HepG2 (cell line): ENCODE data around the gene CIART. TPM values are rescaled to one million over a fixed set of nuclear protein-coding genes. Genes with fewer than 3 reads are reported as not detected.

Experiments
- CHCHD3 ChIP-seq: sonication (generic); formaldehyde crosslinking; IDR thresholded peaks from 2 replicates; pipeline ENCODE4 v1.8.0; 2022; ENCODE audit warnings: mild to moderate bottlenecking, missing genetic modification reagents, moderate library complexity
- FOXM1 ChIP-seq: sonication (generic); formaldehyde crosslinking; IDR thresholded peaks from 2 replicates; pipeline ENCODE4 v1.5.0; 2020; ENCODE audit warnings: missing genetic modification reagents
- FOXO1 ChIP-seq: sonication (generic); formaldehyde crosslinking; IDR thresholded peaks from 2 replicates; pipeline ENCODE4 v1.4.0; 2020; ENCODE audit warnings: missing genetic modification reagents
- HNRNPUL1 ChIP-seq: fragments of 200-400 bp; formaldehyde crosslinking; IDR thresholded peaks from 2 replicates; pipeline ENCODE4 v1.6.1; 2017; ENCODE audit warnings: low read depth, mild to moderate bottlenecking, low read length, moderate library complexity
- HOXA3 ChIP-seq: sonication (generic); formaldehyde crosslinking; IDR thresholded peaks from 2 replicates; pipeline ENCODE4 v1.5.0; 2020; ENCODE audit warnings: missing genetic modification reagents
- MTF2 ChIP-seq: sonication (generic); formaldehyde crosslinking; IDR thresholded peaks from 2 replicates; pipeline ENCODE4 v1.5.0; 2020; ENCODE audit warnings: missing genetic modification reagents, borderline replicate concordance
- POLR2AphosphoS2 ChIP-seq: IDR thresholded peaks from 2 replicates; pipeline ENCODE4 v1.6.1; 2011; ENCODE audit warnings: low read depth, low read length, improper control_type of control experiment
- REL ChIP-seq: sonication (generic); formaldehyde crosslinking; conservative IDR thresholded peaks from 2 replicates; pipeline ENCODE4 v1.8.0; 2022; ENCODE audit warnings: mild to moderate bottlenecking, missing genetic modification reagents, moderate library complexity
- SP1 ChIP-seq, 2 experiments: fragments of 450-650 bp in 1 of 2; sonication (generic) in 1 of 2; formaldehyde crosslinking in 1 of 2; IDR thresholded peaks; 2 replicates each; pipeline versions ENCODE4 v1.4.0 to v1.6.1; 2016 to 2020; ENCODE audit warnings: missing genetic modification reagents in 1 of 2
- SPEN ChIP-seq: sonication (generic); formaldehyde crosslinking; IDR thresholded peaks from 2 replicates; pipeline ENCODE4 v1.5.1; 2020; ENCODE audit warnings: low read depth, mild to moderate bottlenecking, missing genetic modification reagents
- YY1 ChIP-seq: IDR thresholded peaks from 2 replicates; pipeline ENCODE4 v1.6.1; 2011; ENCODE audit warnings: low read length, low read depth, moderate library complexity, mild to moderate bottlenecking; ENCODE audit not compliant: insufficient read depth, insufficient replicate concordance
- ZBTB20 ChIP-seq: sonication (generic); formaldehyde crosslinking; IDR thresholded peaks from 2 replicates; pipeline ENCODE4 v1.8.1; 2023; ENCODE audit warnings: missing genetic modification reagents, low read depth, mild to moderate bottlenecking, borderline replicate concordance
- ZFP82 ChIP-seq: sonication (generic); formaldehyde crosslinking; IDR thresholded peaks from 2 replicates; pipeline ENCODE4 v1.5.1; 2020; ENCODE audit warnings: mild to moderate bottlenecking, missing genetic modification reagents, borderline replicate concordance
- ZNF136 ChIP-seq: sonication (generic); formaldehyde crosslinking; IDR thresholded peaks from 2 replicates; pipeline ENCODE4 v1.8.1; 2022; ENCODE audit warnings: low read depth, mild to moderate bottlenecking, moderate library complexity, missing genetic modification reagents
- ZNF335 ChIP-seq: sonication (generic); formaldehyde crosslinking; IDR thresholded peaks from 2 replicates; pipeline ENCODE4 v1.4.0; 2020; ENCODE audit warnings: missing genetic modification reagents
- ZNF569 ChIP-seq: sonication (generic); formaldehyde crosslinking; IDR thresholded peaks from 2 replicates; pipeline ENCODE4 v1.5.0; 2020; ENCODE audit warnings: mild to moderate bottlenecking, missing genetic modification reagents, moderate library complexity, borderline replicate concordance
- ZNF619 ChIP-seq: sonication (generic); formaldehyde crosslinking; IDR thresholded peaks from 2 replicates; pipeline ENCODE4 v1.4.0; 2020; ENCODE audit warnings: mild to moderate bottlenecking, missing genetic modification reagents
- ZNF652 ChIP-seq: IDR thresholded peaks from 2 replicates; pipeline ENCODE4 v1.6.1; 2016; ENCODE audit warnings: low read depth, borderline replicate concordance
- polyA plus RNA-seq, 8 experiments: library from polyadenylated mRNA; depleted of rRNA in 3 of 8; stranded (reverse) in 7 of 8; unstranded in 1 of 8; fragments of >200 nt; fragmentation: Illumina TruSeq in 4 of 8; extraction: Trizol in 4 of 8; gene quantifications; 2 replicates each; pipeline versions ENCODE4 v1.2.1 to v1.2.3, GENCODE V29; 2011 to 2016; ENCODE audit warnings: low read depth in 4 of 8, missing spikeins in 1 of 8, mixed read lengths in 1 of 8; ENCODE audit not compliant: insufficient read depth in 1 of 8
- total RNA-seq, 5 experiments: library from RNA; depleted of rRNA; stranded (reverse); fragments of >200 nt; fragmentation: Illumina TruSeq; extraction: Trizol; gene quantifications; 2 replicates each; pipeline ENCODE4 v1.2.3, GENCODE V29; 2016; ENCODE audit warnings: low read depth in 1 of 5
- TF ChIP-seq, protein P1 (sequence below): sonication (generic); formaldehyde crosslinking; IDR thresholded peaks from 2 replicates; pipeline ENCODE4 v1.5.0; 2020; ENCODE audit warnings: missing genetic modification reagents, mild to moderate bottlenecking, borderline replicate concordance
- TF ChIP-seq, protein P2 (sequence below): sonication (generic); formaldehyde crosslinking; IDR thresholded peaks from 2 replicates; pipeline ENCODE4 v1.5.1; 2020; ENCODE audit warnings: mild to moderate bottlenecking, missing genetic modification reagents, borderline replicate concordance

Gene CIART
- total and polyA plus RNA-seq, 2 of the 13 experiments (the other 11 are each of a cell fraction or from before 2014, with no cell fraction given), result 0.58 TPM; not detected in 1

DNA sequence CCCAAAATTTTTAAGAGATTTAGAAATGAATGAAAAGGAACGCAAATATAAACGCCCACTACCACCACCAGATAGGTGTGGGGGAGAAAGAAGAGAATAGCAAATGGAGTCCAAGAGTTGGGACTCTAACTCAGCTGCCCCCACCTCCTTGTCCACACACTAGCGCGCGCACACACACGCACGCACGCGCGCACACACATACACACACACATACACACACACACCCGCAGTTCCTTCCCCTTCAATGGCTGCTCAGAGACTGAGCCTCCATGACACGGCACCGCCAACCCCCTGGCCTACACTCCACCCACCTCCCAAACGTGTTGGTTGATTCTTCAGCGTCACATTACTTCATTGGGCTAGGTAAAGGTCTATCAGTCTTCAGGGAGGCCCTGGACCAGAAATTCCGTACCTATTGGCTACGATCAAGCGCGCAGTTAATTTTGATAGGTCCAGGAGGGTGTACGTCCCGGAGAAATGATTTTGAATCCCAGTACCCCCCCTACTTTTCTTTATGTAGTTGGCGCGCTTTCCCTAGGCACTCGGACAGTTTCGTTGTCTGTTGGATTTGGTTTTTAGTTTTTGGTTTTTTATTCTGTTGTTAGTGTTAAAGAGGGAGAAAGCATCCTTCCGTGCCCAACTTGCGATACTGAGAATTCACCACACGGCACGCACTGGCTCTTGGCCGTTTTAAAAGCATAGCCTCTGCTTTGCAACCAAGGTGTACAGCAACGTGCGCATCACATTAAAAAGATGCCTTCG is 46.3 kb upstream of the CIART start, which contains the start of gene ANP32E (continued):
- peak; percentile 88 for TF ChIP-seq ZNF335 (CRISPR knock-in tag)
- TF ChIP-seq FOXM1 (CRISPR knock-in tag), result no peak
- TF ChIP-seq REL, result peak; percentile 88; the same call in 1 of the 2 replicates
- TF ChIP-seq, protein P1, sequence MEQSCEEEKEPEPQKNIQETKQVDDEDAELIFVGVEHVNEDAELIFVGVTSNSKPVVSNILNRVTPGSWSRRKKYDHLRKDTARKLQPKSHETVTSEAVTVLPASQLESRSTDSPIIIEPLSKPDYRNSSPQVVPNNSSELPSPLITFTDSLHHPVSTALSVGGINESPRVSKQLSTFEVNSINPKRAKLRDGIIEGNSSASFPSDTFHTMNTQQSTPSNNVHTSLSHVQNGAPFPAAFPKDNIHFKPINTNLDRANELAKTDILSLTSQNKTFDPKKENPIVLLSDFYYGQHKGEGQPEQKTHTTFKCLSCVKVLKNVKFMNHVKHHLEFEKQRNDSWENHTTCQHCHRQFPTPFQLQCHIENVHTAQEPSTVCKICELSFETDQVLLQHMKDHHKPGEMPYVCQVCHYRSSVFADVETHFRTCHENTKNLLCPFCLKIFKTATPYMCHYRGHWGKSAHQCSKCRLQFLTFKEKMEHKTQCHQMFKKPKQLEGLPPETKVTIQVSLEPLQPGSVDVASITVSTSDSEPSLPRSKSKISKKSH (CRISPR knock-in tag), result peak; percentile 88; the same call in 1 of the 2 replicates
- no peak; the same call in 1 of the 2 replicates for TF ChIP-seq SPEN (CRISPR knock-in tag)
- no peak for TF ChIP-seq ZNF619 (CRISPR knock-in tag)
- peak; percentile 13; the same call in 1 of the 2 replicates for TF ChIP-seq ZBTB20 (CRISPR knock-in tag)
- peak; percentile 89 for TF ChIP-seq YY1
- TF ChIP-seq HNRNPUL1, result no peak
- no peak for TF ChIP-seq SP1 (IDR thresholded peaks at IDR 0.05)
- TF ChIP-seq SP1 (CRISPR knock-in tag; IDR thresholded peaks at IDR 0.05), result peak; percentile 91
- peak; percentile 95 for TF ChIP-seq HOXA3
- 0 out of 2 replicates have a peak, but pooled peaks have one; percentile 33 for TF ChIP-seq MTF2 (CRISPR knock-in tag)
- peak; percentile 30; the same call in 1 of the 2 replicates for TF ChIP-seq CHCHD3 (CRISPR knock-in tag)
- TF ChIP-seq, protein P2, sequence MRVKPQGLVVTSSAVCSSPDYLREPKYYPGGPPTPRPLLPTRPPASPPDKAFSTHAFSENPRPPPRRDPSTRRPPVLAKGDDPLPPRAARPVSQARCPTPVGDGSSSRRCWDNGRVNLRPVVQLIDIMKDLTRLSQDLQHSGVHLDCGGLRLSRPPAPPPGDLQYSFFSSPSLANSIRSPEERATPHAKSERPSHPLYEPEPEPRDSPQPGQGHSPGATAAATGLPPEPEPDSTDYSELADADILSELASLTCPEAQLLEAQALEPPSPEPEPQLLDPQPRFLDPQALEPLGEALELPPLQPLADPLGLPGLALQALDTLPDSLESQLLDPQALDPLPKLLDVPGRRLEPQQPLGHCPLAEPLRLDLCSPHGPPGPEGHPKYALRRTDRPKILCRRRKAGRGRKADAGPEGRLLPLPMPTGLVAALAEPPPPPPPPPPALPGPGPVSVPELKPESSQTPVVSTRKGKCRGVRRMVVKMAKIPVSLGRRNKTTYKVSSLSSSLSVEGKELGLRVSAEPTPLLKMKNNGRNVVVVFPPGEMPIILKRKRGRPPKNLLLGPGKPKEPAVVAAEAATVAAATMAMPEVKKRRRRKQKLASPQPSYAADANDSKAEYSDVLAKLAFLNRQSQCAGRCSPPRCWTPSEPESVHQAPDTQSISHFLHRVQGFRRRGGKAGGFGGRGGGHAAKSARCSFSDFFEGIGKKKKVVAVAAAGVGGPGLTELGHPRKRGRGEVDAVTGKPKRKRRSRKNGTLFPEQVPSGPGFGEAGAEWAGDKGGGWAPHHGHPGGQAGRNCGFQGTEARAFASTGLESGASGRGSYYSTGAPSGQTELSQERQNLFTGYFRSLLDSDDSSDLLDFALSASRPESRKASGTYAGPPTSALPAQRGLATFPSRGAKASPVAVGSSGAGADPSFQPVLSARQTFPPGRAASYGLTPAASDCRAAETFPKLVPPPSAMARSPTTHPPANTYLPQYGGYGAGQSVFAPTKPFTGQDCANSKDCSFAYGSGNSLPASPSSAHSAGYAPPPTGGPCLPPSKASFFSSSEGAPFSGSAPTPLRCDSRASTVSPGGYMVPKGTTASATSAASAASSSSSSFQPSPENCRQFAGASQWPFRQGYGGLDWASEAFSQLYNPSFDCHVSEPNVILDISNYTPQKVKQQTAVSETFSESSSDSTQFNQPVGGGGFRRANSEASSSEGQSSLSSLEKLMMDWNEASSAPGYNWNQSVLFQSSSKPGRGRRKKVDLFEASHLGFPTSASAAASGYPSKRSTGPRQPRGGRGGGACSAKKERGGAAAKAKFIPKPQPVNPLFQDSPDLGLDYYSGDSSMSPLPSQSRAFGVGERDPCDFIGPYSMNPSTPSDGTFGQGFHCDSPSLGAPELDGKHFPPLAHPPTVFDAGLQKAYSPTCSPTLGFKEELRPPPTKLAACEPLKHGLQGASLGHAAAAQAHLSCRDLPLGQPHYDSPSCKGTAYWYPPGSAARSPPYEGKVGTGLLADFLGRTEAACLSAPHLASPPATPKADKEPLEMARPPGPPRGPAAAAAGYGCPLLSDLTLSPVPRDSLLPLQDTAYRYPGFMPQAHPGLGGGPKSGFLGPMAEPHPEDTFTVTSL, result no peak
- TF ChIP-seq FOXO1 (CRISPR knock-in tag), result peak; percentile 54; the same call in 1 of the 2 replicates
- TF ChIP-seq ZNF569 (CRISPR knock-in tag), result no peak
- no peak for TF ChIP-seq ZFP82 (CRISPR knock-in tag)
- no peak for TF ChIP-seq ZNF136 (CRISPR knock-in tag)
- TF ChIP-seq POLR2AphosphoS2, result no peak
- no peak for TF ChIP-seq ZNF652 (CRISPR knock-in tag)
